Dedifferentiated amniotic fluid mesenchymal stem cell (primary cell): ENCODE data around the gene HSPA4.
"Not testable (repeated sequence)": the region's sequence is repeated elsewhere in the genome, so short reads cannot be mapped to it uniquely, and the experiment has no call there.

Source experiments
- DNase-seq: peaks from one replicate; pipeline ENCODE4 v3.0.0-alpha.2; 2016; ENCODE audit errors: extremely low spot score

Gene HSPA4

DNA sequence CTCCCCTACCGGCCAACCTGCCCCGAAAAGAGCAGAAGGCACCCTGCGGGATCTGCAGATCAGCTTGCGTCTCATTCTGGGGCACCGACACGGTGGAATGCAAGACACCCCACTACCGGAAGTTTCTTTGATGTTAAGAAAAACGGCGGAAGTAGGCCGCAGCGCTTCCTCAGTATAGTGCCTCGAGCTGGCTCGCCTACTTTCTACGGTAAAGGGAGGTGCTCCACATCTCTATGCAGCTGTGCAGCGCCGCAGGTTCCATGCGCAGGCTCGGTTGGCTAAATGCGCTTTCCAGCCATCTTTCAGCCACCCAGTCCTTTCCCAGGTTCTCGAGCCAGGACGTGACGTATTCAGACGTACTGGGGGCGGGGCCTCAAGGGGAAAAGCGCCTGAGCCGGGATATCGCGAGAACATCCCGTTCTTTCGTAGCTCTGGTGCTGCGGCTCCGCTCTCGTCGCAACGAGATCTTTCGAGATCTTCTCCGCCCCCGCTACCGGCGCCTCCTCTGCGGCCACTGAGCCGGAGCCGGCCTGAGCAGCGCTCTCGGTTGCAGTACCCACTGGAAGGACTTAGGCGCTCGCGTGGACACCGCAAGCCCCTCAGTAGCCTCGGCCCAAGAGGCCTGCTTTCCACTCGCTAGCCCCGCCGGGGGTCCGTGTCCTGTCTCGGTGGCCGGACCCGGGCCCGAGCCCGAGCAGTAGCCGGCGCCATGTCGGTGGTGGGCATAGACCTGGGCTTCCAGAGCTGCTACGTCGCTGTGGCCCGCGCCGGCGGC is at the start of gene HSPA4:
Gene HSPA4, plus strand, starts transcription at position 472 of the 775 bp plus-strand sequence. Its CDS starts 238 bp downstream, at position 710.
- DNase-seq = peak; percentile 99

DNA sequence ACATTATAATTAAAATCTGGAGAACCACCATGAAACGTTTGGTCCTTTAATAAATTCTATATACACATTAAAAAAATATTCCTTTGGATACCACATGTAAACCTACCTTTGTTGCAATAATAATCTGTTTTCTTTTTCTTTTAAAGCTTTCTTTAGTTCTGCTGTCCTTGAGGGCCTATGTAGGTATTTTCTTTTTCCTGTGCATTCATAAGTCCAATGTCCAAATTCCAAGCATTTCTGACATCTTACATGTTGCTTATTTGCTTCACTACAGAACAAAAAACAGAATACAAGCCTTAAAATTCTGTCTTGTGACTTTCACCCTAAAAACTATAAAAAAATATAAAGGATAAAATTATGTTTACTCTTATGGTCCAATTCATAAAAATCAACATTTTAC is 45.2 kb upstream of the HSPA4 start:
- DNase-seq = no peak

DNA sequence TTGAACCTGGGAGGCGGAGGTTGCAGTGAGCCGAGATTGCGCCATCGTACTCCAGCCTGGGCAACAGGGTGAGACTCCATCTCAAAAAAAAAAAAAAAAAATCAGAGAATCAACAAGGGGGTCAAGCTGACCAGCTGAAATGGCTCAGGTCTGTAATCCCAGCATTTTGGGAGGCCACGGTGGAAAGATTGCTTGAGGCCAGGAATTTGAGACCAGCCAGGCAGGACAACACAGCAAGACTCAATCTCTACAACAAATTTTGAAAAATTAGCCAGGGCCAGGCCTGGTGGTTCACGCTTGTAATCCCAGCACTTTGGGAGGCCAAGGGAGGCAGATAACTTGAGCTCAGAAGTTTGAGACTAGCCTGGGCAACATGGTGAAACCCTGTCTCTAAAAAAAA is 43.4 kb upstream of the HSPA4 start:
- not testable (repeated sequence) for DNase-seq

DNA sequence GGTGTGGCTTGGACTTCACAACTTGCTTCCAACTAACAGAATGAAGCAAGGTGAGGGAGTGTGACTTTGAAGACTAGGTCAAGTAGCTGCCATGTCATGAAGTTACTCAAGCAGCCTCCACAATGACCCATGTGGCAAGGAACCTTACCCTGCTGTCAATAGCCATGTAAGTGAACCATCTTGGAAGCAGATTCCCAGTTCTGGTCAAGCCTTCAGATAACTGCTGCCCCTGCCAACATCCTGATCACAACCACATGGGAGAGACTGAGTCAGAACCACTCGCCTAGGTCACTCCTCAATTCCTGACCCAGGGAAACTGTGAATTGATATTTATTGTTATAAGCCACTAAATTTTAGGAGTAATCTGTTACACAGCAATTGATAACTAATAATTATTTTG is 36.3 kb upstream of the HSPA4 start:
- no peak for DNase-seq

DNA sequence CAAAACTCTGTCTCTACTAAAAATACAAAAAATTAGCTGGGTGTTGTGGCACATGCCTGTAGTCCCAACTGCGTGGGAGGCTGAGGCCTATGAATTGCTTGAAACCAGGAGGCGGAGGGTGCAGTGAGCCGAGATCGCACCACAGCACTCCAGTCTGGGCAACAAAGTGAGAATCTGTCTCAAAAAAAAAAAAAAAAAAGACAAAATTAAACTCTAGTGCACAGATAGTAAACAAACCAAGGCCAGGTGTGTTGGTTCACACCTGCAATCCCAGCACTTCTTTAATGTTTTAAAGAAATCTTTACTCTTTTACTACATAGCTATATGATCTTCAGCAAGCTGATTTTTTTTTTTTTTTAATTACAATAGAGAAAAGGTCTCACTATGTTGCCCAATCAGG is 33.8 kb upstream of the HSPA4 start:
- no peak for DNase-seq

DNA sequence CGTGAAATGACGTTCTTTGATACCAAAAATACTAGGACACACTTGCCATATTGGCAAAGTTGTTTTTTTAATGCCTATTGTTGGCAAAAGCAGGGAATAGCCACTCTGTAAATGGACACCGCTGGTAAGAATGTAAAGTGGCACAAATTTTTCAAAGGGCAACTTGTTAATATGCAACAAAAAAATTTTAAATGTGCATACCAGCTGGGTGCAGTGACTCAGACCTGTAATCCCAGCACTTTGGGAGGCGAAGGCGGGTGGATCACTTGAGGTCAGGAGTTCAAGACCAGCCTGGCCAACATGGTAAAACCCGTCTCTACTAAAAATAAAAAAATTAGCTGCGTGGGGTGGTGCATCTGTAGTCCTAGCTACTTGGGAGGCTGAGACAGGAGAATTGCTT is 32.3 kb upstream of the HSPA4 start:
- not testable (repeated sequence) for DNase-seq

DNA sequence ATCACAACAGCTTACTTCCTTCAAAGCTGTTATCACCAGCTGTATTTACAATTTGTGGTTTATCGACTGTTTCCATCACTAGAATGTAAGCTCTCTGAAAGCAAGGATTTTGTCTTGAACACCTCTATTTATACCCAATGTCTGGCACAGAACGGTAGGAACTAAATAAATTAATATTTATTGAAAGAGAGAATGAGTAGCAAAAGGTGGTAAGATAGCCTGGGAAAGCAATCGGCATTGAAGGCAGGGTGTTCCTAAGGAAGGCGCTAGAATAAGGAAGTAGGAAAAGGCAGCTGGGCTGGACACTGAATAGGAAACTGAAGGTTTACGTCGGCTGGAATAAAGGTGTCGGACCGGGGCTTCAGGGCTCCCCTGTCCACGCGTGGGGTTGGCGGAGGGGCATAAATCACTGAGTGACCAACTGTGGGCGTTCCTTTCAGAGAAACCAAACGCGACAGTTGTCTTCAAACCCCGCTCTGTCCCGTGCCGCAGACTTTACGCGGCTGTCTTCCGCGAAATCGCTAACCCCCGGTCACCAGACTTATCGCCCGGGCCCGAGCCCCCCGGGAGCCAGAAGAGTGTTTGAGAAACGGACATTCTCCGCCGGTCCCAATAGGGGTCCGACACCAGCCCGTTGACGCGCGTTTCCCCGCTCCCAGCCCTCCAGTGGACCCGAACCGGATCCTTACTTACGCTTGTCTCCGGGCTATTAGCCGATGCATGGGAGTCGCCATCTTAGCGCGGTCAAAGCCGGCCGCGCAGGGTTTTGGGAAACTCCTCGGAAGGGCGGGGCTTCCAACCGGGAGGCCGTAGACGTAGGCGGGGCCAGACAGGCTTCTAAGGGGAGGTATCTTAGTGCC is 25.8 kb upstream of the HSPA4 start, which contains the start of gene ZCCHC10:
Gene ZCCHC10, minus strand, starts transcription at position 746 of the 860 bp plus-strand sequence. Its CDS starts 12 bp downstream, at position 734.
- peak; percentile 95 for DNase-seq

DNA sequence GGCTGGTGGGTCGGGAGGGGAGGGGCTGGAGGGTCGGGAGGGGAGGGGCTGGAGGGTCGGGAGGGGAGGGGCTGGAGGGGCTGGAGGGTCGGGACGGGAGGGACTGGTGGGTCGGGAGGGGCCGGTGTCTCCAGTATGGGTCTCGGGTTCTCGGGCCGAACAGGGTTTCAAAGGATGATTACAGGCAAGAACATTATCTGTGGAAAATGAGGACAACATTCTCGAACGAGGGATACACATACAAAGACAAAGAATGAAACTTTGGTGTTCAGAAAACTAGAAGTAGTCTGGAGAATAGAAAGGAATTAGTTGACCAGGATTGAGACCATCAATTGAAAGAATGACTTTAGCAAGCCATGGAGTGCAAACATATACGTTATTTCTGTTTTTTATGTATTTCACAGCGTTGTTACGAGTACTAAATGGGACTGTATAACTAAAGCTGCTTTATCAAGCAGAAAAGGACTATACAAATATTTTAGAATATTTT is 25.1 kb upstream of the HSPA4 start:
- DNase-seq = no peak

DNA sequence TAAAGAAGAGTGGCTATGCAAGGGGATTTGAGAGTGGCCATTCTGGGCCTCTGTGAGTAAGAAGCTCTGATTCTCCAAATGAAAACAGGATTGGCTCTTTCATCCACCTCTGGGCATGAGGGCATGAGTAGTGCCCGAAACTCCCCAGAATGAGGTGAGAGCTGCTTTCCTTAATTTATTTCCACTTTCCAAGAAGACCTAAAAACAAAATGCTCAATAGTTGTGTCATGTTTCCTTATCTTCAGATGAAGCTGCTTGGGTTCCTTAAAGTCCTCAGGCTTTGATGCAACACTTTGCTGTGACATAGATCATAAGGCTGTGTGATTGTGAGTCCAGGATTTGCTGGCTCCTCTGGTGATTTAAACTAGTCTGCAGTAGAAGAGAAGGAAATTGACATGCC is 22.4 kb upstream of the HSPA4 start:
- no peak for DNase-seq

DNA sequence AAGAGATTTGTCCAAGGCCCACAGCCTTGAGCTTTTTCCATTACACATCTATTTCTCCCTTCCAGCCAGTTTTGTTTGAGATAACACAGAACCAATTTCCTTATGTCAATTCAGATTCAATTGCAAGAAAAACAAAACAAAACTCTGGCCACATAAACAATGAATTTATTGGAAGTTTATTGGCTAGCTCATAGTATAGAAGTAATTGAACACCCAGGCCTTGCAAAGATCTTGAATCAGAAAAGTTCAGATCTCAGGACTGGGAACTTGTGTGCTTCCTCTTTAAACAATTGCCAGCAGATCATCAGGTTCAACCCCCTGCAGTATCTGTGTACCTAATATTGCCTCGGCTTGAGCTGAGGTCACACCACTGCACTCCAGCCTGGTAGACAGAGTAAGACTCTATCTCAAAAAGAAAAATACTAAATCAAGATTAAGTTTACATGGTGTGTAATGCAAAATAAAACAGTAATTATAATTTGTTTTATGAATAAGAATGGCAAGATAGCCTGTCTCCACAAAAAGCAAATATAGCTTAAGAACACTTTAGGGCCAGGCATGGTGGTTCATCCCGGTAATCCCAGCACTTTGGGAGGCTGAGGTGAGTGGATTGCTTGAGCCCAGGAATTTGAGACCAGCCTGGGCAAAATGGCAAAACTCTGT is 21.3 kb upstream of the HSPA4 start:
- no peak for DNase-seq

DNA sequence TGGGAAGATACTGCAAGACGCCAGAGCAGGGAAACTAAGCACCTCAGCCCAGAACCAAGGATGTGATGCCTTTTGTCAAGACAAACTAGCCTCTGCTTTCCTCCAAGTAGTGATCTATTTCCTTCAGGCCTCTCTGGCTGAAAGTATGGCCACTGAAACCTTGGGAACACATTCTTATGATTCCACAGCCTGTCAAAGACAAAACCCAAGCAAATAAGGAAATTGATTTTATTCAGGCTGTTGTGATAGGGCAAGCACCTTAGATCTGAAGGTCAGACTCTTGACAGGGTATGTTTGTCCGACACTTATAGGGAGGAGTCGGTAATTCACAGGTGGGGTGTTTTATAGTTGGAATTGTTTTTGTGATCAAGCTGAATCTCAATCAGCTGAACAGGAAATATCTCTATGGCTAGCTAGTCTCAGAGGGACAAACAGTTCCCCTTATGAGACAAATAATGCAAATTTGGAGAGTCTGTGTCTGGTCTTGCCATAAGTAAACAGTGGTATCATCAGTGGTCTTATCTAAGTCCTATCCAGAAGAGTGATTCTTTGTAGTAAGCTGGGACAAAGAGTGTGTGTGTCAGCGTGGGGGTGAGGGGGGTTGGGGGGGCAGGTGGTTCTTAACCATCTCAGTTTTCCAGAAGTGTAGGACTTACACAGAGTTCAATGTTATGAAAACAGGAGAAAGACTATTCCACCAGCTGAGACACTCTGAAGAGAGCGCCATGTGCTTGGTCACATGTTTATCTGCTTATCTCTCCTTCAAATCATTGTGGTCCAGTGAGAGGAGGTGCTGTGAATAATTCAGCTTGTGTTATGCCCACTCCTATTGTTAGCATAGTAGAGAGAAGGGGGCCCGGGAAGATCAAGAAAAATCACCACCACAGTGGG is 18.7 kb upstream of the HSPA4 start:
- no peak for DNase-seq

DNA sequence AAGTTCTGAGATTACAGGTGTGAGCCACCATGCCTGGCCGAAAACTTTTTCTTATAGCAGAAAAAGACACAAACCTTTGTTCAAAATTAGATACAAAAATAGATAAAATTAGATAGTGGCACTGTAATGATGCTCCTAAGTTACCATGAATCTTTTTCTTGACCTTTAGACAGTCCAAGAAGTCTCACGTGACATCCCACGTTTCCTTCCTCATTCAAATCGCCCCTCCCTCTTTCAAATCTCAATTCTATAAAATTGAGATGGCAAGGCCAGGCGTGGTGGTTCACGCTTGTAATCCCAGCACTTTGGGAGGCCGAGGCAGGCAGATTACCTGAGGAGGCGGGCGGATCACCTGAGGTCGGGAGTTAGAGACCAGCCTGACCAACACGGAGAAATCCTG is 17.7 kb upstream of the HSPA4 start:
- no peak for DNase-seq

DNA sequence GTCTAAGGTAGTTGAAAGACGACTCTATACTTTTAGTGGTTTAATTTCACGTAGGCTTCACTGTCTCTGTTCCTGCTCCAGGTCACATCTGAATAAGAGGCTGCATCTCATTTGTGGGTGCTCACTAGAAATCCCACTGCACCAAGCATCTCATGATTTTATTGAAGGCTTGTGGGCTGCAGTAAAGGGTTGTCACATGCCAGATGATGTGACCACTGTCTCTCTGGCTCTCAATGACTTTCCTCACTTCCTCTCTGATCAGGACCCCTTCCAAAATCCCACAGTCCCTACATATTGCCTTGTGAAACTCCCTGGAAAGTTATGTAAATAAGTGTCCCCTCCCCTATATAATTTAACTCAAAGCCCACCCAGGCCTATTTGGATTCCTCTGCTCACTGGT is 16.6 kb upstream of the HSPA4 start:
- no peak for DNase-seq

DNA sequence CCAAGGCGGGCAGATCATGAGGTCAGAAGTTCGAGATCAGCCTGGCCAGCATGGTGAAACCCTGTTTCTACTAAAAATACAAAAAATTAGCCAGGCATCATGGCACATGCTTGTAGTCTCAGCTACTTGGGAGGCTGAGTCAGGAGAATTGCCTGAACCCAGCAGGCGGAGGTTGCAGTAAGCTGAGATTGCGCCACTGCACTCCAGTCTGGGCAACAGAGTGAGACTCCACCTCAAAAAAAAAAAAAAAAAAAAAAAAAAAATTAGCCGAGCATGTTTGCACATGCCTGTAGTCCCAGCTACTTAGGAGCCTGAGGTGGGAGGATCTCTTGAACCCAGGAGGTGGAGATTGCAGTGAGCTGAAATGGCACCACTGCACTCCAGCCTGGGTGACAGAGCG is 15.1 kb upstream of the HSPA4 start:
- DNase-seq = not testable (repeated sequence)

DNA sequence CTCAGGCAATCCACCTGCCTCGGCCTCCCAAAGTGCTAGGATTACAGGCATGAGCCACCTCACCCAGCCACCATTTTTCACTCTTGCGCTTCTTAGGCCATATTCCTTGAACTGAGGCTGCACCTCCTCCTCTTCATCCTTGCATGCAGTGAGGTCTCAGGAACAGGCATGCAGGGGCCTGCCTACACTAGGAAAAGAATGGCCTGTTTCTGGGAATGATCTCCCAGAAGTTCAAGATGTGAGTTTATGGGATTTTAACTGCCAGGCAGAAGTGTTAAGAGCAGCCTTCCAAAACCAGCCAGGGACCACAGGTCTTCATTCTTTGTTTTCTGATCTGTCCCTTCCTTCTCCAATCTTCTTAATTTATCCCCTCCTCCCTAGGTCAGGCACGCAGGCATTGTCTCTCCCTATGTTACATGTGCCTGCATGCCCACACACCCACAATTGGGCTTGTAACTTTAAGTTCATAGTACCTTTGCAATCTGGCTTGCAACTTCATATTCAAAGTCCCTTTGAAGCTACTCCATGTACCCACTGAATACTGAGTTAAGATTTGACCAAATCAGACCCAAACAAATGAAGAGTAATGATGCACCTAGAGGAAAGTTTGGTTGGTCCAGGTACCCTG is 10.5 kb upstream of the HSPA4 start:
- no peak for DNase-seq

DNA sequence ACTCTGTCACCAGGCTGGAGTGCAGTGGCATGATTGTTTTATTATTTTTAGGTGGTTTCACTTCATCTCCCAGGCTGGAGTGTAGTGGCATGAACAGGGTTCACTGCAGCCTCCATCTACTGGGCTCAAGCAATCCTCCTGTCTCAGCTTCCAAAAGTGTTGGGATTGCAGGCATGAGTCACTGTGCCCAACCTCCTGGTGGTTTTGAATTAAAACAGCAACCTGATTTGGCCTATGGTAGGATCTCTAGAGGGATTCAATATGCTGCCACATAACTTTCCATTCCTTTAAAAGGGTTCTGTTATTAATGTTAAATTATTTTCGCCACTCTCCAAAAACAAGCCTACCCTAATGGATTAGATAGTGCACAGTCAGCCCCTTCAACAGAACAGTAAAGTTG is 9.9 kb upstream of the HSPA4 start:
- DNase-seq = no peak

DNA sequence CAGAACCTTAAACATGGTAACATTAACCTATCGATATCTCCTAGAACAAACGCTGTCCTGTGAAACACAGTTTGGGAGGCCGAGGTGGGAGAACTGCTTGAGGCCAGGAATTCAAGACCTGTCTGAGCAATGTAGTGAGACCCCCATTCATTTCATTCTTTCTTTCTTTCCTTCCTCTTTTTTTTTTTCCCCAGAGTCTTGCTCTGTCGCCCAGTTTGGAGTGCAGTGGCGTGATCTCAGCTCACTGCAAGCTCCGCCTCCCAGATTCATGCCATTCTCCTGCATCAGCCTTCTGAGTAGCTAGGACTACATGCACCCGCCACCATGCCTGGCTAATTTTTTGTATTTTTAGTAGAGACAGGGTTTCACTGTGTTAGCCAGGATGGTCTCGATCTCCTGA is 5.3 kb upstream of the HSPA4 start:
- not testable (repeated sequence) for DNase-seq

DNA sequence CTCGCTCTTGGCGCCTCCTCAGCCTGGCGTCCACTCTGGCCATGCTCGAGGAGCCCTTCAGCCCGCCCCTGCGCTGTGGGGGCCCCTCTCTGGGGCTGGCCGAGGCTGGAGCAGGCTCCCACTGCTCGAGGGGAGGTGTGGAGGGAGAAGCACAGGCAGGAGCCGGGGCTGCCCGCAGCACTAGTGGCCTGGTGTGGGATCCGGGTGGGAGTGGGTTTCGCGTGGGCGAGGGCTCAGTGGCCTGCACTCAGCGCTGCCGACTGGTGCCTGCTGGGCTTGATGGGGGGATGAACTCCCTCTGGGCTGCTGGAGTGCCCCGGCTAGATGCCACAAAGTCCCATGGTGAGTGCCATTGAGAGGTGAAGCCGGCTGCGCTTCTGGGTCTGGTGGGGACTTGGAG is 4.4 kb upstream of the HSPA4 start:
- DNase-seq = no peak

DNA sequence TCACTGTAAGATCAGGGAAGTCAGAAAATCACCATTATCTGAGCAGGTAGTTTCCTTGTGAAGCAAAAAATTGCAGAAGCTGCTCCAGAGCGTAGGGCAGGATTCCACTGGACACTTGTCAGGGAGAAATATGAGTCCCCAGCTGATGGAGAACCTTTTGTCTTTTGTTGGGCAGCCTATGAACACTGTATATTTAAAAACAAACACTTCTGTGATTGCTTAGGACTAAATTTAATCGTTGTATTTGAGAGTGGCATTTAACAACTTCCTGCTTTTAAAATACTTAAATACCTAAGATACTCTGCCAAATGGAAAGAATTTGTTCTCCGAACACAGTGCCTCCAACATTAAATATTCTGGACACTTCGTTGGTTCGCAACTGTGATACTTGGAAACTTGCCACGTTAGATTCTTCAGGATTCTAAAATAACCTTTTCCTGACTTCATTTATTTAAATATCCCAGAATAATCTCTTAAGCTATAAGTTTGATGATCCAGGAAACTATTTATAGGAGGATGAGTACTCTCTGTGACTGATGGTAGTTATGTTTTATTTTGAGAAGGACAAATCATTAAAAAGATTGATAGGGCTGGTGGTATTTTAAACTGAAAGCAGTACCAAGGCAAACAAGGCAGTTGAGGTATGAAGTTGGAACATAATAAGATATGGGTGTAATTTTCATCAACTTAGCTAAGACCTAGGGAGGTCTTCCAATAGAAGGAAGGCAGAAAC is 2.7 kb upstream of the HSPA4 start:
- DNase-seq = peak; percentile 28

DNA sequence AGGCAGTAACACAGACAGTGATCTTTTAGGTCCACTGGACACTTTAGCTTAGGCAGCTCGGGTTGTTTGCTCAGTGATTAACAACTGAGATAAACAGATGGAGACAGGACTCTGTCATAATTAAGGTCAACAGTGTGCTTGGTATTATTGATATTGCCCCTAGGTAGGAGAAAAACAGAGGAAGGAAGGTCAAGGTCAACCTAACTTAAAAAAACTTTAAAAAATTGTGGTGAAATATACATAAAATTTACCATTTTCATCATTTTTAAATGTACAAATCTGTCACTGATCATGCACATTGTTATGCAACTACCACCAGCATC is 2.1 kb upstream of the HSPA4 start:
- no peak for DNase-seq
